SH-SY5Y (cell line): Measurements from ENCODE around the gene THSD4.

Source experiments
- GATA2 ChIP-seq: IDR thresholded peaks from 2 replicates; pipeline ENCODE4 v1.6.1; 2011; ENCODE audit warnings: mild to moderate bottlenecking, low read depth, low read length
- GATA3 ChIP-seq: IDR thresholded peaks from 2 replicates; pipeline ENCODE4 v1.6.1; 2011; ENCODE audit warnings: low read depth, mild to moderate bottlenecking, low read length, moderate library complexity

Gene THSD4

DNA sequence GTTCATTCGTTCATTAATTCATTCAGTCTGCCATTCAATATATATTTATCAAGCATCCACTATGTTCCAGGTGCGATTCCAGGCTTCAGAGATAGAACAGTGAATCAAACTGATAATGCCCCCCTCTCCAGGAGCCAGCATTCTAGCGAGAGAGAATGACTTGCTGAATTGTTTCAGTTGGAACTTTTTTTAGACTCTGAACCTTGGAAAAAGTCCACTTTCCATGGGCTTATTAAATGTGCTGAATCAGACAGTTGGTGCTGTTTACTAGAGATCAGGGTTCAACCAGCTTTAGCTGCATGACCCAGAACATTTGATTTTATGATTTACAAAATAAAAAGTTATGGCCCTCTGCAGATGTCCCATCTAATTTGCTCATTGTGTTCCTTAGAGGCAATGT is 213.2 kb downstream of the THSD4 start:
- TF ChIP-seq GATA2: no peak
- TF ChIP-seq GATA3: no peak

- no peak for TF ChIP-seq GATA2
- TF ChIP-seq GATA3: no peak
Observed at GRCh38 chr15:71329041-71329440, 213.8 kb downstream of the THSD4 start.

GRCh38 chr15:71329497-71330260 is 214.4 kb downstream of the THSD4 start:
- TF ChIP-seq GATA2: no peak
- TF ChIP-seq GATA3: no peak

DNA sequence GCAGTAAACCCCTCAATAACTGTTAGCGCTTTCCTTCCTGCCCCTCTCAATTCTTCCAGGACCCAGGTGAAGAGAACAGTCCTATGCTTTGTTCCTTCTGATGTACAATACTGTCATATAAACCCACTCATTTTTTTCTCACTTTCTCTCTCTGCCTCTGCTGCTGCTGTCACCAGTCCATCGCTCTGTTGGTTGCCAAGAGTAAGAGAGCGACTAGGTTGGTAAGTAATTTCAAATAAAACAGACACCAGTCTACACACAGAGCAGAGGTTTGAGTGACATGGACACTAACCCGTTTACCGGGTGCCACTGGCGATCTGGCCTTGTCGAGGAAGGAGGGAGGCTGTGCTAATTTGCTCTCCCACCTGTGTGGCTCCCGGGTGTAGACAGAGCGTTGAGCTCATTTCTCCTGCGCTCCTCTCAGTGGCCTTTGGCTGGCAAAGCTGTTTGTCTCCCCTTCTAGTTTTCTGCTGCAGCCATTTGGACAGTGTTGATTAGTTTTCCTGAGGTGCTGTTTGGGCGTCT is 215.4 kb downstream of the THSD4 start:
- TF ChIP-seq GATA3 (no peak), GATA2 (no peak)

DNA sequence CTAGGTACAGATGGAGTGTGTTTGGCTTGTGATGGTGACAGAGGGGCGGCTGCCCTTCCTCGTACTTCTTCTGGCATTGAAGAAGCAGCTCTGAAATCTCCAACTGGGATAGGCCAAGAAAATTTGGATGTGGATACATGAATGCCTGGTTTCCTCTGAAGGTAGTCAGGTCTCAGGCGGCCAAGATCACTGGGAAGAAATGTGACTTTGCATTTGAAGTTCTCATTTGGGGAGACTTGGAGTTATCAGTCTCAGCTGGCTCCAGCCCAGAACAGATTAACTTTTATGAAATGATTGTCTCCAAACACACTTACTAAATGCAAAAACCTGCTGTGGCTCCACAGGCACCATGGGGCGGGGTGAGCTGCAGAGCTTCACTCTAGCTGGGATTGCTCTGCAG is 215.9 kb downstream of the THSD4 start:
- no peak for TF ChIP-seq GATA3
- no peak for TF ChIP-seq GATA2

GRCh38 chr15:71332431-71333004 is 217.2 kb downstream of the THSD4 start:
- TF ChIP-seq GATA3: no peak
- TF ChIP-seq GATA2: no peak

DNA sequence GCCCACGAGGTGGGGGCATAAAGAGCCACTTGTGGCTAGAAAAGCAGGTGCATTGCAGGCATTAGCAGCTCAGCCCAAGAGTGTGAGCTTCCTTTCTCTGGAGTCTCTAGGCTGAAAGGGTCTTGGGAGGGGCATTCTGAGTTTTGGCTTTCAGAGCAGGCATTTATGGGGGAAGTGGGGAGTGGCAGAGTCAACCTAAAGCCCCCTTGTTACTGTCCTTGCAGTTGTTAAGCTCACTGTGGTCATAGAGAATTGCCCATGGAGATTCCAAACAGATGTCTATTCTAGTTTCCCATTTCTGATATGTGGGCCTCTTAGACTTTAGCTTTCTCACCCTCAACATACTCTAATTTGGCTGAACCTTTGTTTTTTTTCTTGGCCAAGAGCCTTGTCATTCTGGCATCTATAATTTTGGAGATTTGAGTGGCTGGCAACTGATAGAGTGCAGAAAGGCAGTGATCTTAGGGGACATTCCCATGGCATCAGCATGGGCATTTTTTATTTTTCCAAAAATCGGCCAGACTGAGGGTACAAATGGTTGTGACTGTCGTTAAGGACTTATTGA is 217.9 kb downstream of the THSD4 start:
- TF ChIP-seq GATA2 (no peak), GATA3 (no peak)

DNA sequence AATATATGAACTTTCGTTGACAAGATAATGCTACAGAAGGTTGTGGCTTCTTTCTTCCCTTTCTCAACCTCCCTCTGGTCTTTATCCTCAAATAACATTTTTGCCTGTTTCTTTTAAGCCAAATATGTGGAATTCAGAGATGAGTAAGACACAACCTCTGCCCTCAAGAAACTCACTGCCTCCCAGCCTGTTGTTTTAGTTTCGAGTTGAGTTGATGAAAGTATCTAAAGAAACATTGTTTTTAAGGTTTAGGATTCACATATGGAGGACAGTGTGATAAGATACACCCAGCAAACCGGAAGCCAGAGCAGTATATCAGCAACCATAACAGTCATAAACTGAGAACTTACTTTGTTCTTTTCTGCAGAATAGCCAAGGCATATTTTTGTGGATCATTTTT is 218.6 kb downstream of the THSD4 start:
- TF ChIP-seq GATA3 (no peak), GATA2 (no peak)

GRCh38 chr15:71334434-71334833 is 219.2 kb downstream of the THSD4 start:
- TF ChIP-seq GATA3 (no peak), GATA2 (no peak)

GRCh38 chr15:71334873-71335272 is 219.6 kb downstream of the THSD4 start:
- TF ChIP-seq GATA2: no peak
- TF ChIP-seq GATA3: no peak

- no peak for TF ChIP-seq GATA2
- no peak for TF ChIP-seq GATA3
Observed at GRCh38 chr15:71335591-71335990, 220.3 kb downstream of the THSD4 start.

DNA sequence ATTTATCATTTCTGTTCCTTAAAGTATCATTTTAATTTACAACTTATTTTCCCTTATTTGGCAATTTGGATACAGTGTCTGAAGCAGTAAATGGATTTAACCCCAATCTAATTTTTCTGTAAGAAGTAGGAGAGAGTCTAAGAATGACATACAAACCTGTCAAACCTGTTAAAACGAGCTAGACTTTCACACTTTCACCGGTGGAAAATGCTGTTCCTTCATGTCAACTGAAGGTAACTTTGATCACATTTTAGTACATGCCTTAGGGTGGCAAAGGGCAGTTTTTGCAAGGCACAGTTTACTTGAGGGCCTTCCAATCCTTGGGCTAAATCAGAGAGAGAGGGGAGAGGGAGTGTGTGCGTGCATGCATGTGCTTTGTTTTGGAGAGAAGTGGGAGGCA is 221.4 kb downstream of the THSD4 start:
- TF ChIP-seq GATA3 (no peak), GATA2 (no peak)

- no peak for TF ChIP-seq GATA2
- TF ChIP-seq GATA3: no peak
Observed at GRCh38 chr15:71337197-71337845, 222.1 kb downstream of the THSD4 start.

DNA sequence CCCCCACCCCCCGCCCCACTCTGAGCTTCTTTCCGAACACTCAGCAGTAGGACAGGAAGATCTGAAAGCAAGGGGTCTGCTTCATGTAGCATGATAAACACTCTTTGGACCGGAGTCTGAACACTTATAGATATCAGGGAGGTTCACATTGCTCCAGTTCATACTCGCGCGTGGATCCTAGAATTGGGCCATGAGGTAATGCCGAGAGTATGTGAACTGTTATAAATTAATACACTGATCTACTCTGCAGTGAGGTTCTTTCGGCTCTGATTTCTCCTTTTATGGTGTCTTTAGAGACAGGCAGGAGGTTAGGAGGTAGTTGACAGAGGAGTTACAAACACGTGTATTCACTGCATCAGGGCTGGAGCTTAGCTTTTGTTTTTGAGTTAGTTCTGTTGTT is 223.0 kb downstream of the THSD4 start:
- no peak for TF ChIP-seq GATA3
- no peak for TF ChIP-seq GATA2

DNA sequence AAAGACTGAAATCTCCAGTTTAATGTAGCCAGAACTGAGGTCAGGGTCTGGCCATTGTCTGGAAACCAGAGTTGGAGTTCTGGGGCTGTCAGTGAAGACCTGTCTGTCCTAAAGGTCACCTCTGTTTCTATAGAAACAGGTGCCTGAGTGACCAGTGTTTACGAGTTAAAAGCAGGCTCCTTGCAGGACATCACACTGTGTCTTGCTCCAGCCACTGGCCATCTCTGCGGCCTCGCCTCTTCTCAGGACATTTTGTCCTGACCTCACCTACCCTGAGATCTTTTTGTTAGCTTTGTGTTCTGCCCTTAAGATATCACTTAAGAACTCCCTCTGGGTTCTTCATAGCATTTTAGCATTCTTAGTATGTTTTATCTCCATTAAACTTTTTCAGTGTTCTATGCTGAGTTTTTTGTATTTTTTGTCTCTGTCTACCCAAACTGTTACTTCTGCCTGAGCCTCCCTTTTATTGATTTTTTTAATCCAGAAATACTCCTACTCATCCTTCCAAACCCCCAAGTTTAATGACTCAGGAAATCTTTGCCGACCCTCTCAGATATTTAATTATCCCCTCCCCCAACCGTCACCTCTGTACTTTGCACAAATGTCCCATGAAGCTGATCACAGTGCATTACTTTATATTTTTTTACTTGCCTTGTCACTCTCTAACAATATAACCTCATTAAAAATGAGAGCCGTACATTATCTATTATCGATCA is 223.7 kb downstream of the THSD4 start:
- no peak for TF ChIP-seq GATA3
- no peak for TF ChIP-seq GATA2
